Liver (tissue), 9 donors: ENCODE data around the gene CXorf49. TPM values are rescaled to one million over a fixed set of nuclear protein-coding genes. Genes with fewer than 3 reads are reported as not detected.
"Not testable (repeated sequence)": the region's sequence is repeated elsewhere in the genome, so short reads cannot be mapped to it uniquely, and the experiment has no call there.

ENCODE experiments used
- DNase-seq: peaks from one replicate; pipeline ENCODE4 v3.0.0-alpha.2; 2017; ENCODE audit warnings: low spot score
- H3K27ac ChIP-seq, 2 donors: one replicate each; pipeline ENCODE4 v1.7.0; 2013; ENCODE audit warnings: inconsistent platforms in 2 of 2, low read length in 2 of 2, control low read depth in 1 of 2, low read depth in 1 of 2, mild to moderate bottlenecking in 1 of 2
- H3K27me3 ChIP-seq, 4 donors: one replicate each; pipeline versions ENCODE4 v1.6.1 to v1.7.0; 2013; ENCODE audit warnings: low read length in 3 of 4, inconsistent platforms in 1 of 4, mild to moderate bottlenecking in 1 of 4, moderate library complexity in 1 of 4; ENCODE audit not compliant: control insufficient read depth in 4 of 4, insufficient read depth in 4 of 4
- H3K36me3 ChIP-seq, 4 donors: one replicate each; pipeline versions ENCODE4 v1.6.1 to v1.7.0; 2013; ENCODE audit warnings: low read length in 3 of 4, mild to moderate bottlenecking in 3 of 4, low read depth in 1 of 4, moderate library complexity in 1 of 4; ENCODE audit not compliant: control insufficient read depth in 4 of 4, insufficient read depth in 3 of 4
- H3K4me1 ChIP-seq, 4 donors: one replicate each; pipeline versions ENCODE4 v1.6.1 to v1.7.0; 2013; ENCODE audit warnings: low read length in 3 of 4, mild to moderate bottlenecking in 3 of 4, moderate library complexity in 1 of 4; ENCODE audit not compliant: control insufficient read depth in 4 of 4, insufficient read depth in 4 of 4
- H3K4me3 ChIP-seq, 3 donors: one replicate each; pipeline versions ENCODE4 v1.6.1 to v1.7.0; 2013; ENCODE audit warnings: low read length in 3 of 3, control low read depth in 1 of 3, low read depth in 1 of 3, mild to moderate bottlenecking in 1 of 3
- H3K9ac ChIP-seq, 2 donors: one replicate each; pipeline ENCODE4 v1.7.0; 2013; ENCODE audit warnings: low read length in 2 of 2, mild to moderate bottlenecking in 2 of 2, moderate library complexity in 2 of 2, control low read depth in 1 of 2, low read depth in 1 of 2
- H3K9me3 ChIP-seq, 4 donors: one replicate each; pipeline versions ENCODE4 v1.6.1 to v1.7.0; 2013; ENCODE audit warnings: low read length in 3 of 4; ENCODE audit not compliant: control insufficient read depth in 4 of 4
- WGBS: extraction: QIAGEN DNeasy Blood & Tissue Kit; methylation state at CpG from one replicate; pipeline ENCODE4 v1.1.7; 2013; 5-methylcytosine and 5-hydroxymethylcytosine counted together
- polyA plus RNA-seq, 2 donors: library from polyadenylated mRNA; stranded (reverse) in 1 of 2; unstranded in 1 of 2; fragments of 200-250 nt in 1 of 2; fragments of >200 nt in 1 of 2; fragmentation: Nextera tagmentation in 1 of 2; extraction: Ambion mirVana in 1 of 2; gene quantifications; one replicate each; pipeline versions ENCODE4 v1.2.1 to v1.2.3, GENCODE V29; 2013 to 2015
- total RNA-seq, 2 donors: library from RNA; depleted of rRNA; stranded (reverse); fragments of >200 nt; gene quantifications; one replicate each; pipeline ENCODE4 v1.2.3, GENCODE V29; 2014
- donor health status: healthy.
- donor health status: healthy.
- donor health status: healthy.
- donor health status: healthy.
- donor health status: healthy.

CXorf49 gene
- total RNA-seq (not detected), polyA plus RNA-seq (not detected)

GRCh38 chrX:71718185-71718584 lies at the start of gene CXorf49:
Gene CXorf49, minus strand, starts transcription at chrX:71718285. Its CDS starts 134 bp downstream, at chrX:71718151.
- not testable (repeated sequence) for H3K27me3 ChIP-seq
- no CpG with 5 or more reads among the region's 30 CpGs for WGBS

GRCh38 chrX:71767134-71767533 lies 49.0 kb upstream of the CXorf49 start:
- H3K27me3 ChIP-seq, H3K27ac ChIP-seq, H3K9me3 ChIP-seq, H3K36me3 ChIP-seq, DNase-seq, H3K4me3 ChIP-seq, H3K9ac ChIP-seq, H3K4me1 ChIP-seq: not testable (repeated sequence)
- WGBS = no CpG with 5 or more reads among the region's 14 CpGs

More at GRCh38 chrX:71718185-71718584, at the start of gene CXorf49:
- not testable (repeated sequence) for H3K36me3 ChIP-seq, H3K9me3 ChIP-seq, H3K9ac ChIP-seq, H3K4me1 ChIP-seq, H3K27ac ChIP-seq, DNase-seq, H3K4me3 ChIP-seq

DNA sequence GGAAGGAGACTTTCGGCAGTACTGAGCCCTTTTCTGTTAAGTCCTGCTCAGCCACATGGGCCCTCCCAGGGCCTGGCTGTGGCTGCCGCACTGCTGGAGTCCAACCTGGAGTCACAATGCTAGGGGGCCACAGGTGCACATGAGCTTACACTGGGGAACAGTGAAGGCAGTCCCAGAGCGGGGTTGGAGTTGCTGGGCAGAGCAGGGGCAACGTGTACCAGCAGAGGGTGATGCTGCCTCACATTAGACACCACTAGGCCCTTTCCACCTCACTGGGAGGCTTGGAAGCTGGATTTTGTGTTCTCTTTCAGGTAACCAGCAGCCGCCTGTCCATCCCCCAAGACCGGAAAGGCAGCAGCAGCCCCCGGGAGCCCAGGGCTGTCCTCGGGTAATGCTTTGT lies 47.5 kb upstream of the CXorf49 start:
- not testable (repeated sequence) for H3K9ac ChIP-seq, H3K4me3 ChIP-seq, H3K27ac ChIP-seq, H3K4me1 ChIP-seq, DNase-seq, H3K9me3 ChIP-seq, H3K36me3 ChIP-seq, H3K27me3 ChIP-seq
- no CpG with 5 or more reads among the region's 8 CpGs for WGBS

GRCh38 chrX:71764832-71765231 lies 46.7 kb upstream of the CXorf49 start:
- not testable (repeated sequence) for H3K27ac ChIP-seq, H3K27me3 ChIP-seq, H3K36me3 ChIP-seq, H3K4me3 ChIP-seq, H3K9me3 ChIP-seq, DNase-seq, H3K4me1 ChIP-seq, H3K9ac ChIP-seq
- no CpG with 5 or more reads among the region's 11 CpGs for WGBS

DNA sequence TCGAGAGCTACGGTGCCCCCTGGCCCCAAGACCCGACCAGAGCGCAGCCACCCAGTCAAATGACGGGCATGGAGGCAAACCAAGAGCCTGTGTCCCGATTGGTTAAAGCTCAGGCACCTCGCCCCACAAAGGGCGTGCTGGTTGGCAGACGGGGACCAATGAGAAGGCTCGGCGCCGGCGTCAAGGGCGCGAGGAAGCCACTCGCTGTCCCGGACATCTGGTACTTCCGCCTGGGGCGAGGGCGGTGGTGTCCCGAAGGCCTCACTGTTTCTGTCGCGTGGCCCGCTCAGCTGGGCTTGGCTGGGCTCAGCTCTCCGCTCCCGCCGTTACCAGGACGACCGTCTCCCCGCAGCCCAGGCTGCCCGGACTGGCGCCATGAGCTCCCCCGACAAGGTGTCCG lies 45.0 kb upstream of the CXorf49 start, which contains the start of gene CXorf49B:
Gene CXorf49B (plus strand): TSS at position 301 of the 400 bp plus-strand sequence. CDS start 75 bp downstream, at position 376.
- H3K4me1 ChIP-seq, H3K27ac ChIP-seq, H3K27me3 ChIP-seq, H3K9me3 ChIP-seq, H3K9ac ChIP-seq, DNase-seq, H3K36me3 ChIP-seq, H3K4me3 ChIP-seq: not testable (repeated sequence)
- no CpG with 5 or more reads among the region's 34 CpGs for WGBS

DNA sequence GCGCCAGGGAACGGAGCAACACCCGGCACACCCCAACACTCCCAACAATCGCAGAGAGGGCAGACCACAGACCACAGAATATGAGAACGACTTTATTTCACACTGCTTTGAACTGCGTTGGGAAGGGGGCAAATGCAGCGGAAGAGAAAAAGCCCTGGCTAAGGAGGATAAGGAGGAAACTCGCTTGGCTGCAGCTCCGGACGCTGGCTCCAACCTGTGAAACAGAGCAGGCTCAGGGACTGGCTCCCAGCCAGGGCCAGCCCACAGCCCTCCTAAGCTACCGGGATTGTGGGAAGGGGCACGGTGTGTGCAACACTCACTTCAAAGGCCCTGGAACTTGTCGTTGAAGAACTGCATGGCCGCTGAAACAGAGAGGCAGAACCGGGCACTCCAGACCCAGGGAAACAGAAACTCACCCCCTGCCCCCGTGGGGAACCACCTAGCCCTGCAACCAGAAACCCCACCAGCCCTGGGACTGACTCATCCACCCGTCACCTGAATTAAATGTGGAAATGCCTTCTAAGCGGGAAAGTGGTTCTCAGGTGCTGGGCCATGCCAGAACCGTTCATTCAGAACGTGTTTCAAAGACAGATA lies 42.7 kb upstream of the CXorf49 start:
- not testable (repeated sequence) for H3K27ac ChIP-seq, H3K9ac ChIP-seq, H3K27me3 ChIP-seq, H3K36me3 ChIP-seq, DNase-seq, H3K4me1 ChIP-seq, H3K9me3 ChIP-seq, H3K4me3 ChIP-seq
- no CpG with 5 or more reads among the region's 20 CpGs for WGBS

GRCh38 chrX:71720289-71720886 lies 2.3 kb upstream of the CXorf49 start:
- not testable (repeated sequence) for DNase-seq, H3K27ac ChIP-seq

GRCh38 chrX:71719195-71719594 lies 1.1 kb upstream of the CXorf49 start:
- not testable (repeated sequence) for H3K36me3 ChIP-seq, H3K27me3 ChIP-seq, DNase-seq, H3K4me3 ChIP-seq, H3K4me1 ChIP-seq, H3K27ac ChIP-seq, H3K9me3 ChIP-seq, H3K9ac ChIP-seq
- WGBS = 96% methylated on average over 11 of the region's 30 CpGs

More at GRCh38 chrX:71720289-71720886, 2.3 kb upstream of the CXorf49 start:
- not testable (repeated sequence) for H3K4me1 ChIP-seq, H3K36me3 ChIP-seq, H3K9ac ChIP-seq, H3K27me3 ChIP-seq, H3K9me3 ChIP-seq, H3K4me3 ChIP-seq
- WGBS = no CpG with 5 or more reads among the region's 20 CpGs
